HEK293T (cell line): ENCODE data around the gene C6orf141.

Experiments used
- CTCF ChIA-PET: fragments of 350-600 bp; formaldehyde crosslinking; extraction: SDS; loops from one replicate; lab custom pipeline; 2021; ENCODE audit warnings: antibody characterized with exemption, inconsistent platforms; lab: Yijun Ruan, JAX
- POLR2A ChIA-PET: fragments of 350-600 bp; formaldehyde crosslinking; extraction: SDS; loops from one replicate; lab custom pipeline; 2020; ENCODE audit warnings: antibody characterized with exemption, inconsistent platforms; lab: Yijun Ruan, JAX
- DNase-seq: peaks from one replicate; pipeline ENCODE4 v3.0.0; 2012; ENCODE audit warnings: mixed read lengths; ENCODE audit errors: extremely low spot score
- ARNT ChIP-seq: fragments of 450-650 bp; IDR thresholded peaks from 2 replicates; pipeline ENCODE4 v1.6.1; 2017; ENCODE audit warnings: mild to moderate bottlenecking
- BHLHE40 ChIP-seq: fragments of 450-650 bp; IDR thresholded peaks from 2 replicates; pipeline ENCODE4 v1.6.1; 2016; ENCODE audit warnings: mild to moderate bottlenecking, moderate library complexity, borderline replicate concordance
- CTBP1 ChIP-seq: fragments of 450-650 bp; IDR thresholded peaks from 2 replicates; pipeline ENCODE4 v1.6.1; 2016; ENCODE audit warnings: borderline replicate concordance
- ELF4 ChIP-seq: fragments of 450-650 bp; IDR thresholded peaks from 2 replicates; pipeline ENCODE4 v1.6.1; 2017; ENCODE audit warnings: antibody characterized with exemption
- FOXA1 ChIP-seq: fragments of 450-650 bp; IDR thresholded peaks from 2 replicates; pipeline ENCODE4 v1.6.1; 2016; ENCODE audit warnings: mild to moderate bottlenecking
- FOXK2 ChIP-seq: fragments of 450-650 bp; IDR thresholded peaks from 2 replicates; pipeline ENCODE4 v1.6.1; 2016; ENCODE audit warnings: mild to moderate bottlenecking
- FOXM1 ChIP-seq: fragments of 450-650 bp; IDR thresholded peaks from 2 replicates; pipeline ENCODE4 v1.6.1; 2017; ENCODE audit warnings: mild to moderate bottlenecking, borderline replicate concordance
- HDGF ChIP-seq: fragments of 450-650 bp; IDR thresholded peaks from 2 replicates; pipeline ENCODE4 v1.6.1; 2017; ENCODE audit warnings: antibody characterized with exemption, borderline replicate concordance
- L3MBTL2 ChIP-seq: fragments of 450-650 bp; conservative IDR thresholded peaks from 2 replicates; pipeline ENCODE4 v1.6.1; 2016; ENCODE audit warnings: mild to moderate bottlenecking
- LEF1 ChIP-seq: fragments of 450-650 bp; IDR thresholded peaks from 2 replicates; pipeline ENCODE4 v1.6.1; 2017; ENCODE audit warnings: mild to moderate bottlenecking, borderline replicate concordance
- NFRKB ChIP-seq: fragments of 450-650 bp; IDR thresholded peaks from 2 replicates; pipeline ENCODE4 v1.6.1; 2016; ENCODE audit warnings: mild to moderate bottlenecking, moderate library complexity
- PKNOX1 ChIP-seq: fragments of 450-650 bp; IDR thresholded peaks from 2 replicates; pipeline ENCODE4 v1.6.1; 2016
- SP1 ChIP-seq: fragments of 450-650 bp; IDR thresholded peaks from 2 replicates; pipeline ENCODE4 v1.6.1; 2017
- SUZ12 ChIP-seq: fragments of 450-650 bp; IDR thresholded peaks from 2 replicates; pipeline ENCODE4 v1.6.1; 2016; ENCODE audit warnings: mild to moderate bottlenecking
- TARDBP ChIP-seq: fragments of 450-650 bp; IDR thresholded peaks from 2 replicates; pipeline ENCODE4 v1.6.1; 2016
- ZNF384 ChIP-seq: fragments of 450-650 bp; IDR thresholded peaks from 2 replicates; pipeline ENCODE4 v1.6.1; 2016

The C6orf141 gene

GRCh38 chr6:49541210-49541724, 9.2 kb upstream of the C6orf141 start:
- POLR2A ChIA-PET, result interaction anchor here (1.1 to 4.1 kb wide), 2 partner anchors 10 to 13 kb away, joined by 3 to 34 read pairs; partner anchors contain the start of gene C6orf141
- TF ChIP-seq TARDBP (no peak), ELF4 (no peak), FOXA1 (no peak), PKNOX1 (peak; percentile 79), ZNF384 (no peak)
- DNase-seq, result no peak
- CTCF ChIA-PET, result interaction anchor here (0.7 to 4.0 kb wide), 3 partner anchors 9 to 1308 kb away, joined by 4 to 13 read pairs (median 6); partner anchors contain the start of gene C6orf141

GRCh38 chr6:49541936-49542335, 8.5 kb upstream of the C6orf141 start:
- no peak for TF ChIP-seq FOXA1
- TF ChIP-seq ARNT, result no peak
- TF ChIP-seq SUZ12, result no peak
- no peak for TF ChIP-seq ELF4
- TF ChIP-seq SP1, result no peak
- no peak for TF ChIP-seq PKNOX1
- no peak for TF ChIP-seq LEF1
- TF ChIP-seq FOXK2, result no peak
- TF ChIP-seq CTBP1, result no peak
- CTCF ChIA-PET, result interaction anchor here (1.2 to 4.0 kb wide), 2 partner anchors 8 to 10 kb away, joined by 4 to 13 read pairs; partner anchors contain the start of gene C6orf141
- no peak for DNase-seq
- POLR2A ChIA-PET, result interaction anchor here (1.1 to 4.1 kb wide), 3 partner anchors 9 to 12 kb away, joined by 3 to 34 read pairs (median 3); partner anchors contain the start of gene C6orf141

GRCh38 chr6:49543087-49543858, 7.2 kb upstream of the C6orf141 start:
- CTCF ChIA-PET, result interaction anchor here (4.0 kb wide), 1 partner anchor 11 kb away, joined by 13 read pairs; no protein-coding TSS in a partner anchor
- POLR2A ChIA-PET, result interaction anchor here (1.1 to 4.1 kb wide), 2 partner anchors 8 to 11 kb away, joined by 3 to 34 read pairs; partner anchors contain the start of gene C6orf141
- no peak for DNase-seq
- TF ChIP-seq ELF4 (no peak), L3MBTL2 (no peak), NFRKB (no peak), TARDBP (no peak), FOXK2 (no peak), FOXA1 (no peak), BHLHE40 (no peak)

GRCh38 chr6:49546331-49546730, 4.1 kb upstream of the C6orf141 start:
- CTCF ChIA-PET, result no interaction called here
- DNase-seq, result no peak
- TF ChIP-seq ARNT, result no peak
- TF ChIP-seq BHLHE40, result no peak
- no peak for TF ChIP-seq NFRKB
- no peak for TF ChIP-seq CTBP1
- TF ChIP-seq L3MBTL2, result no peak
- TF ChIP-seq TARDBP, result no peak
- TF ChIP-seq HDGF, result no peak
- TF ChIP-seq PKNOX1, result no peak
- no peak for TF ChIP-seq SP1
- TF ChIP-seq ZNF384, result no peak
- no peak for TF ChIP-seq FOXA1
- TF ChIP-seq FOXK2, result no peak
- TF ChIP-seq ELF4, result no peak
- POLR2A ChIA-PET, result no interaction called here

- CTCF ChIA-PET, result interaction anchor here (0.7 to 1.5 kb wide), 3 partner anchors 13 to 1810 kb away, joined by 3 to 8 read pairs (median 3); no protein-coding TSS in a partner anchor
These were observed 1.7 kb upstream of the C6orf141 start for GRCh38 chr6:49548613-49549304.

More at GRCh38 chr6:49548613-49549304, 1.7 kb upstream of the C6orf141 start:
- POLR2A ChIA-PET, result interaction anchor here (2.3 to 2.6 kb wide), 2 partner anchors 17 to 57 kb away, joined by 9 to 10 read pairs; no protein-coding TSS in a partner anchor
- DNase-seq, result no peak
- no peak for TF ChIP-seq FOXA1
- TF ChIP-seq FOXM1, result no peak
- no peak for TF ChIP-seq BHLHE40
- no peak for TF ChIP-seq NFRKB
- no peak for TF ChIP-seq FOXK2
- no peak for TF ChIP-seq ARNT
